IPS DF 6.9 (cell line): Measurements from ENCODE around the gene WIPF1.

Source experiments
- DNase-seq: peaks from one replicate; pipeline ENCODE4 v3.0.0-alpha.2; 2013; ENCODE audit warnings: low read depth, low spot score
- H3K27ac ChIP-seq: one replicate; pipeline ENCODE4 v1.5.1; 2013; ENCODE audit warnings: low read length, control low read depth
- H3K27me3 ChIP-seq: 2 replicates; pipeline ENCODE4 v1.6.1; 2013; ENCODE audit warnings: mild to moderate bottlenecking, low read length; ENCODE audit not compliant: control insufficient read depth, insufficient read depth
- H3K36me3 ChIP-seq: 2 replicates; pipeline ENCODE4 v1.6.1; 2013; ENCODE audit warnings: low read length; ENCODE audit not compliant: control insufficient read depth, insufficient read depth
- H3K4me1 ChIP-seq: 2 replicates; pipeline ENCODE4 v1.6.1; 2013; ENCODE audit warnings: low read length; ENCODE audit not compliant: control insufficient read depth, insufficient read depth
- H3K4me3 ChIP-seq: 2 replicates; pipeline ENCODE4 v1.5.1; 2013; ENCODE audit warnings: mild to moderate bottlenecking, low read length
- H3K9me3 ChIP-seq: 2 replicates; pipeline ENCODE4 v1.6.1; 2013; ENCODE audit warnings: low read length, inconsistent platforms; ENCODE audit not compliant: control insufficient read depth, insufficient read depth
- WGBS: extraction: QIAGEN DNeasy Blood & Tissue Kit; methylation state at CpG from one replicate; pipeline ENCODE4 v1.1.7; 2013; ENCODE audit warnings: mixed read lengths, missing lambda C conversion rate; ENCODE audit not compliant: insufficient read length, insufficient coverage; 5-methylcytosine and 5-hydroxymethylcytosine counted together

Gene WIPF1

DNA sequence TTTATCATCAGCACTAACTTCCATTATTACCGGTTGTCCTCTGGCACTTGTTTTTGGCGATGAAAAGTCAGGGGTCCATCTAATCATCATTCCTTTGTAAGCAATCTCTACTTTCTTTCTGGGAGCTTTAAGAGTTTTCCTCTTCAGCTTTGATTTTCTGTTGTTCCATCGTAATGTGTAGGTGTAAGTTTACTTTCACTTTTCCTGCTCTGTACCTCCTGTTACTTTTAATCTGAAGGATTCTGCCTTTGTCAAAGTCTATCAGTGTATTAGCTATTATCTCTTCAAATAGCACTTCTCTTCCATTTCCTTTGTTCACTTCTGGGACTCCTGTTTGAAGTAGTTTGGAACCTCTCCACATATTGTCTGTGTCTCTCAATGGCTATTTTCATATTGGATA lies 85.3 kb downstream of the WIPF1 start:
- no peaks in the 10 kb centered on the region for H3K36me3 ChIP-seq
- no peak for DNase-seq
- H3K4me1 ChIP-seq: no peaks in the 10 kb centered on the region
- H3K9me3 ChIP-seq: peaks cover 3% of the 10 kb centered on the region
- H3K27ac ChIP-seq: no peak overlapping the region
- no peak overlapping the region for H3K4me3 ChIP-seq
- no peaks in the 10 kb centered on the region for H3K27me3 ChIP-seq
- WGBS: no CpG with 5 or more reads among the region's 3 CpGs

- no peaks in the 10 kb centered on the region for H3K4me1 ChIP-seq
- peaks cover 3% of the 10 kb centered on the region for H3K9me3 ChIP-seq
- no peaks in the 10 kb centered on the region for H3K36me3 ChIP-seq
- no peak for DNase-seq
- H3K4me3 ChIP-seq: no peak overlapping the region
- no peak overlapping the region for H3K27ac ChIP-seq
- WGBS: no CpG with 5 or more reads among the region's 5 CpGs
- H3K27me3 ChIP-seq: no peaks in the 10 kb centered on the region
Observed at GRCh38 chr2:174511580-174512260, 85.9 kb downstream of the WIPF1 start.

DNA sequence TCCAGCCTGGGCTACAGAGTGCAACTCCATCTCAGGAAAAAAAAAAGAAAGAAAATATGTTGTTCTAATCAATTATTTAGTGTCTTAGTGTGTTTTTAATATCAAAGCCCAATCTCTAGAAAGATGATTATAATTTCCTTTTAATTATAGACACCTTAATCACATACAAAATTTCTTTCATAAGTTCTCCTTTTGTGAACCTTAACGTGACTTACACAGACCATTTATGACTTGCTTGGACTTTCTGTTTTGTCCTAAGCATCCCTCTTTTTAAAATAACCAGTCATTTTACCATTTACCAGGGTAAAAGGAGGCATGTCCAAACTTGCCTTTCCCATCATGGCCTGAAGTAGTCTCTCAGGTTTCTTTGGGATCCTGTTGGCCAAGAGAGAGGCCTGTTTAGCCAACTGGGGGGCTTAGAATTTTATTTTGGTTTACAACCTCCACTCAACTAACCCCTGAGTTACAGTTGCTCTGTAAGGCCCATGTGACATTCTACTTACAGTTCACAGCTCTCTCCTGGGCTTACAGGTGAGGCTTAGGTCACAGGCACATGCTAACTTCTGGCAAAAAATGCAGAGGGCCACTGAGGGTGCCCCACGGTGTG lies 86.9 kb downstream of the WIPF1 start:
- H3K36me3 ChIP-seq: no peaks in the 10 kb centered on the region
- no peaks in the 10 kb centered on the region for H3K4me1 ChIP-seq
- peaks cover 3% of the 10 kb centered on the region for H3K9me3 ChIP-seq
- no CpG with 5 or more reads among the region's 2 CpGs for WGBS
- no peaks in the 10 kb centered on the region for H3K27me3 ChIP-seq
- no peak overlapping the region for H3K4me3 ChIP-seq
- DNase-seq: no peak
- H3K27ac ChIP-seq: no peak overlapping the region
